ENCODE results near the gene SUCLG2.

- TF ChIP-seq CTCF (IDR thresholded peaks at IDR 0.05; ENCODE audit: insufficient read depth, low read depth, low read length) (no peak), EZH2 (IDR thresholded peaks at IDR 0.05; ENCODE audit: insufficient read depth, low read length) (no peak)
Measured at GRCh38 chr3:67609709-67610108, 44.7 kb downstream of the SUCLG2 start.
